OCI-LY7 (cell line): ENCODE data around the gene HSPA1L. TPM values are rescaled to one million over a fixed set of nuclear protein-coding genes. Genes with fewer than 3 reads are reported as not detected.
"Not testable (repeated sequence)": the region's sequence is repeated elsewhere in the genome, so short reads cannot be mapped to it uniquely, and the experiment has no call there.

Source experiments
- BruUV-seq: library from RNA; stranded (reverse); fragments of 400-500 nt; replicated peaks from 2 replicates; lab custom pipeline; 2021; lab: Mats Ljungman, UMichigan
- CTCF ChIA-PET: fragments of 300-600 bp; sonication (Branson Sonifier 250); formaldehyde crosslinking; loops from one replicate; lab custom pipeline; 2022; ENCODE audit warnings: antibody characterized with exemption; ENCODE audit not compliant: unreplicated experiment; lab: Charles Lee
- POLR2A ChIA-PET: fragments of 300-600 bp; sonication (Branson Sonifier 250); formaldehyde crosslinking; loops from one replicate; lab custom pipeline; 2022; ENCODE audit warnings: antibody characterized with exemption; lab: Charles Lee
- DNase-seq: peaks from one replicate; pipeline ENCODE4 v3.0.0-alpha.2; 2015; ENCODE audit warnings: low spot score
- H2AFZ ChIP-seq: fragments of 200-600 bp; sonication (generic), shearing (Covaris generic); 2 replicates; pipeline ENCODE4 v1.6.1; 2014; ENCODE audit warnings: mild to moderate bottlenecking, antibody characterized with exemption, low read length, moderate library complexity
- H3K27ac ChIP-seq: fragments of 200-600 bp; sonication (generic); 2 replicates; pipeline ENCODE4 v1.5.1; 2014; ENCODE audit warnings: mixed run types, low read depth, mild to moderate bottlenecking, moderate library complexity, low read length, inconsistent platforms; ENCODE audit not compliant: poor library complexity, severe bottlenecking
- H3K36me3 ChIP-seq: fragments of 200-600 bp; sonication (generic); 2 replicates; pipeline ENCODE4 v1.6.1; 2014; ENCODE audit warnings: mild to moderate bottlenecking, antibody characterized with exemption, low read length, moderate library complexity, mixed read lengths; ENCODE audit not compliant: insufficient read depth
- H3K4me1 ChIP-seq: fragments of 200-600 bp; sonication (generic); 2 replicates; pipeline ENCODE4 v1.5.1; 2014; ENCODE audit warnings: mild to moderate bottlenecking, low read length; ENCODE audit not compliant: insufficient read depth, poor library complexity, severe bottlenecking
- H3K4me2 ChIP-seq: fragments of 200-600 bp; sonication (generic); 2 replicates; pipeline ENCODE4 v1.6.1; 2014; ENCODE audit warnings: mild to moderate bottlenecking, low read length
- H3K4me3 ChIP-seq: fragments of 200-600 bp; sonication (generic); 2 replicates; pipeline ENCODE4 v1.5.1; 2014; ENCODE audit warnings: mild to moderate bottlenecking, low read depth, low read length; ENCODE audit not compliant: poor library complexity, severe bottlenecking
- H3K79me2 ChIP-seq: fragments of 200-600 bp; sonication (generic); 2 replicates; pipeline ENCODE4 v1.6.1; 2016; ENCODE audit warnings: low read depth, mild to moderate bottlenecking, low read length, moderate library complexity, mixed read lengths; ENCODE audit not compliant: insufficient read depth
- H3K9me2 ChIP-seq: fragments of 200-600 bp; sonication (generic); 2 replicates; pipeline ENCODE4 v1.6.1; 2016; ENCODE audit warnings: mild to moderate bottlenecking, low read length, mixed read lengths; ENCODE audit not compliant: insufficient read depth
- H3K9me3 ChIP-seq: fragments of 200-600 bp; sonication (generic); 2 replicates; pipeline ENCODE4 v1.6.1; 2014; ENCODE audit warnings: mild to moderate bottlenecking, mixed run types, low read length, mixed read lengths
- H4K20me1 ChIP-seq: fragments of 200-600 bp; sonication (generic); 2 replicates; pipeline ENCODE4 v1.6.1; 2014; ENCODE audit warnings: mild to moderate bottlenecking, antibody characterized with exemption, low read length, moderate library complexity, mixed read lengths; ENCODE audit not compliant: insufficient read depth
- EZH2phosphoT487 ChIP-seq: fragments of 200-600 bp; sonication (generic); IDR thresholded peaks from 2 replicates; pipeline ENCODE4 v1.6.1; 2018; ENCODE audit warnings: low read depth, borderline replicate concordance, mild to moderate bottlenecking, mixed run types, antibody characterized with exemption, low read length, moderate library complexity, mixed read lengths
- intact Hi-C: fragments of 100-400 bp; cut with micrococcal nuclease; formaldehyde crosslinking; loops from one replicate; pipeline ENCODE4 v1.10.0; 2022; ENCODE audit not compliant: unreplicated experiment
- total RNA-seq, 2 experiments: library from RNA; depleted of rRNA in 1 of 2; stranded (reverse); fragments of >200 nt in 1 of 2; shearing (Covaris generic) in 1 of 2; gene quantifications; 2 replicates each; pipeline ENCODE4 v1.2.3, GENCODE V29; 2014 to 2022
- TF ChIP-seq, protein P1 (sequence below): fragments of 200-600 bp; sonication (generic); conservative IDR thresholded peaks from 2 replicates; pipeline ENCODE4 v1.5.1; 2014; ENCODE audit warnings: mild to moderate bottlenecking, antibody characterized with exemption, low read length, moderate library complexity, mixed read lengths

HSPA1L gene
- total RNA-seq, 2 experiments from 2014 or later = 0.19 to 0.49 TPM

DNA sequence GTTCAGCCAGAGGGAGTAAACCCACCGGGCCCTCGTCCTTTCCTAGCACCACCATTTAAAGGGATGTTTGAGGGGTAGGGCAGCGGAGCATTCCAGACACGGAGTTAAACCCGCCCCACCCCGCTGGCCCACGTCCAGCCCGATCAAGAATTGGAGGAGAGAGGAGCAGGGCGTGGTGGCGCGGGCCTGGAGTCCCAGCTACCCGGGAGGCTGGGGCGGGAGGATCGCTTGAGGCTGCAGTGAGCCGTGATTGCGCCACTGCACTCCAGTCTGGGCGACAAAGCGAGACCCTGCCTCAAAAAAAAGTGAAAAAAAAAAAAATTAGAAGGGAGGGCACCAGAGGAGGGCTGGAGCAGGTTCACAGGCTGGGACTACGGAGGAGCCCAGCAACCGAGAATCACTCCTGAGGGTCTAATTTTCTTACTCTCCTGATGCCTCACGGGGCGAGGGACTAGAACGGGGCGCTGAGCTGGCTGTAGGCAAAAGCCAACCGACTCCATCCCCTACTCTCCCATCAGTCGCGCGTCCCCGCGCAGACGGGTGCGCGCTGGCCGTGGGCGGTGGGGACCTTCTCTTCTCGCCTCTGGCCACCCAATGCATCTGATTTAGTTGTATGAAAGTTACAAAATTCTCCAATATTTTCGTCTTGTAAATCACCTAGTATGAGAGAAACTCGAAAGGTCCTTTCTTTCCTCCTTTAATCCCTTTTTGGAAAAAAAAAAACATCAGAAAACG lies 6.4 kb upstream of the HSPA1L start:
- no peaks in the 10 kb centered on the region for H3K9me2 ChIP-seq
- H3K4me1 ChIP-seq = peaks cover 57% of the 10 kb centered on the region
- no TSS peak for BruUV-seq
- peak; percentile 43 for DNase-seq
- H3K79me2 ChIP-seq = no peaks in the 10 kb centered on the region
- no peaks in the 10 kb centered on the region for H4K20me1 ChIP-seq
- peak overlapping the region; percentile 34 for H3K27ac ChIP-seq
- no peaks in the 10 kb centered on the region for H3K9me3 ChIP-seq
- POLR2A ChIA-PET = interaction anchor here (2.3 kb wide), 1 partner anchor 14 kb away, joined by 9 read pairs; the partner anchor contains the start of gene LSM2
- H3K36me3 ChIP-seq = no peaks in the 10 kb centered on the region
- H3K4me2 ChIP-seq = peak overlapping the region; percentile 85
- TF ChIP-seq, protein P1, sequence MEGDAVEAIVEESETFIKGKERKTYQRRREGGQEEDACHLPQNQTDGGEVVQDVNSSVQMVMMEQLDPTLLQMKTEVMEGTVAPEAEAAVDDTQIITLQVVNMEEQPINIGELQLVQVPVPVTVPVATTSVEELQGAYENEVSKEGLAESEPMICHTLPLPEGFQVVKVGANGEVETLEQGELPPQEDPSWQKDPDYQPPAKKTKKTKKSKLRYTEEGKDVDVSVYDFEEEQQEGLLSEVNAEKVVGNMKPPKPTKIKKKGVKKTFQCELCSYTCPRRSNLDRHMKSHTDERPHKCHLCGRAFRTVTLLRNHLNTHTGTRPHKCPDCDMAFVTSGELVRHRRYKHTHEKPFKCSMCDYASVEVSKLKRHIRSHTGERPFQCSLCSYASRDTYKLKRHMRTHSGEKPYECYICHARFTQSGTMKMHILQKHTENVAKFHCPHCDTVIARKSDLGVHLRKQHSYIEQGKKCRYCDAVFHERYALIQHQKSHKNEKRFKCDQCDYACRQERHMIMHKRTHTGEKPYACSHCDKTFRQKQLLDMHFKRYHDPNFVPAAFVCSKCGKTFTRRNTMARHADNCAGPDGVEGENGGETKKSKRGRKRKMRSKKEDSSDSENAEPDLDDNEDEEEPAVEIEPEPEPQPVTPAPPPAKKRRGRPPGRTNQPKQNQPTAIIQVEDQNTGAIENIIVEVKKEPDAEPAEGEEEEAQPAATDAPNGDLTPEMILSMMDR = no peak
- no peak for TF ChIP-seq EZH2phosphoT487
- peak overlapping the region; percentile 70 for H3K4me3 ChIP-seq
- H2AFZ ChIP-seq = peak overlapping the region; percentile 97
- intact Hi-C loops = no loop called here
- CTCF ChIA-PET = interaction anchor here (1.2 kb wide), 1 partner anchor 111 kb away, joined by 3 read pairs; no protein-coding TSS in a partner anchor

DNA sequence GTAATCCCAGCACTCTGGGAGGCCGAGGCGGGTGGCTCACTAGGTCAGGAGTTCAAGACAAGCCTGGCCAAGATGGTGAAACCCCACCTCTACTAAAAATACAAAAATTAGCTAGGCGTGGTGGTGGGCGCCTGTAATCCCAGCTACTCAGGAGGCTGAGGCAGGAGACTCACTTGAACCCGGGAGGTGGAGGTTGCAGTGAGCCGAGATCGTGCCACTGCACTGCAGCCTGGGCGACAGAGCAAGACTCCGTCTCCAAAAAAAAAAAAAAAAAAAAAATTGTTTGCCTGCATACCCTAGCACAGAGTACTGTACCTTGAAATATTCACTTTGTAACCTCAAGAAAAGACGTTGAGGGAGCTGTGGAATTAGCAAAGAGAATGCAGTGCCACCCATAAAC lies 5.3 kb upstream of the HSPA1L start:
- DNase-seq, H2AFZ ChIP-seq, H3K79me2 ChIP-seq, H3K9me2 ChIP-seq, CTCF ChIA-PET, H4K20me1 ChIP-seq, H3K9me3 ChIP-seq, H3K36me3 ChIP-seq, BruUV-seq, H3K27ac ChIP-seq, H3K4me3 ChIP-seq, H3K4me2 ChIP-seq, intact Hi-C loops: not testable (repeated sequence)
- peaks cover 46% of the 10 kb centered on the region for H3K4me1 ChIP-seq
- POLR2A ChIA-PET = interaction anchor here (1.2 kb wide), 1 partner anchor 13 kb away, joined by 5 read pairs; the partner anchor contains the start of gene LSM2

DNA sequence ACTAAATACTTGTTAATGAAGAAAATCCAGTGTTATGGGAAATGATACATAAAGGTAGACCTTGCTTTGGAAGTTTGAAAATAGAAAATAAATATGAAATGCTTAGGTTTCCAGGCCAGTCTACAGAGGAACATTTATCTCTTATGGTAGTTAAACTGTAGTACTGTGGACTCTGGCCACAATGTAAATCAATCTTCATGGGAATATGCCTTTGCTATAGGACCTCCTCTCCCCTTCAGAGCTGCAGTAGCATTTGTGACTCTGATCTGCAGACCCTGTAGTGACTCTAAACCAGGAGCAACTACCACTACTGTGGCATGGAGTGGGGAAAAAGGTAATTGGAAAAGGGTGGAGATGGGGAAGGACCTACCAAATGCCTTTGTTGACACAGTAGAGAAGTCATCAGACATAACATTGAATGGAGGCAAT lies 4.8 kb upstream of the HSPA1L start:
- CTCF ChIA-PET = no interaction called here
- Histone ChIP-seq H4K20me1 (no peaks in the 10 kb centered on the region), H3K36me3 (no peaks in the 10 kb centered on the region), H3K9me2 (no peaks in the 10 kb centered on the region), H3K79me2 (no peaks in the 10 kb centered on the region), H3K4me3 (no peak overlapping the region), H3K4me1 (peaks cover 43% of the 10 kb centered on the region), H3K4me2 (no peak overlapping the region), H3K9me3 (no peaks in the 10 kb centered on the region), H3K27ac (no peak overlapping the region), H2AFZ (no peak overlapping the region)
- BruUV-seq = no TSS peak
- no peak for DNase-seq
- POLR2A ChIA-PET = interaction anchor here (0.8 to 1.2 kb wide), 2 partner anchors 10 to 13 kb away, joined by 3 to 5 read pairs; partner anchors contain the start of gene LSM2
- TF ChIP-seq EZH2phosphoT487 = no peak
- TF ChIP-seq, protein P1 = no peak
- intact Hi-C loops = loop anchor here (10.0 kb wide), 1 partner anchor 1575 kb away; the partner anchor contains the start of gene KIFC1
